ENCODE data around the gene NPAS3.

The NPAS3 gene

GRCh38 chr14:33347796-33348195 lies 409.1 kb downstream of the NPAS3 start:
- no peak for DNase-seq

- DNase-seq, result no peak
Measured at GRCh38 chr14:33348510-33348909, 409.8 kb downstream of the NPAS3 start.

- no peak for DNase-seq
Measured at GRCh38 chr14:33349871-33350270, 411.2 kb downstream of the NPAS3 start.

- no peak for DNase-seq
Measured at GRCh38 chr14:33350366-33350990, 411.8 kb downstream of the NPAS3 start.

GRCh38 chr14:33352821-33353220 lies 414.1 kb downstream of the NPAS3 start:
- no peak for DNase-seq

GRCh38 chr14:33356181-33356580 lies 417.5 kb downstream of the NPAS3 start:
- DNase-seq, result no peak

GRCh38 chr14:33357225-33358010 lies 418.7 kb downstream of the NPAS3 start:
- no peak for DNase-seq

GRCh38 chr14:33359288-33359881 lies 420.7 kb downstream of the NPAS3 start:
- no peak for DNase-seq

- DNase-seq, result no peak
Measured at GRCh38 chr14:33362934-33363333, 424.3 kb downstream of the NPAS3 start.

GRCh38 chr14:33363682-33364081 lies 425.0 kb downstream of the NPAS3 start:
- no peak for DNase-seq

GRCh38 chr14:33364466-33364865 lies 425.8 kb downstream of the NPAS3 start:
- no peak for DNase-seq

- no peak for DNase-seq
Measured at GRCh38 chr14:33369041-33369440, 430.4 kb downstream of the NPAS3 start.

- no peak for DNase-seq
Measured at GRCh38 chr14:33369972-33370371, 431.3 kb downstream of the NPAS3 start.

- DNase-seq, result no peak
Measured at GRCh38 chr14:33370426-33370825, 431.7 kb downstream of the NPAS3 start.

- DNase-seq, result no peak
Measured at GRCh38 chr14:33375196-33375595, 436.5 kb downstream of the NPAS3 start.

- no peak for DNase-seq
Measured at GRCh38 chr14:33375786-33376185, 437.1 kb downstream of the NPAS3 start.

GRCh38 chr14:33376510-33376909 lies 437.8 kb downstream of the NPAS3 start:
- DNase-seq, result no peak

GRCh38 chr14:33377596-33378390 lies 439.1 kb downstream of the NPAS3 start:
- DNase-seq, result no peak

- DNase-seq, result no peak
Measured at GRCh38 chr14:33381717-33382116, 443.0 kb downstream of the NPAS3 start.

GRCh38 chr14:33386140-33386539 lies 447.5 kb downstream of the NPAS3 start:
- no peak for DNase-seq

- DNase-seq, result no peak
Measured at GRCh38 chr14:33386781-33387180, 448.1 kb downstream of the NPAS3 start.

- no peak for DNase-seq
Measured at GRCh38 chr14:33390335-33390734, 451.7 kb downstream of the NPAS3 start.

- no peak for DNase-seq
Measured at GRCh38 chr14:33393231-33393894, 454.7 kb downstream of the NPAS3 start.

Measured in activated CD8-positive, alpha-beta memory T cell treated with anti-CD3 and anti-CD28 coated beads, Interleukin-2, amount 50 U/mL, for 4 hours (primary cell).